COLO668 (cell line): ENCODE data around the gene SLC24A3.

Experiments used
- DNase-seq: peaks from one replicate; lab custom pipeline; 2025; ENCODE audit not compliant: unreplicated experiment; lab: John Stamatoyannopoulos, UW

SLC24A3 gene

GRCh38 chr20:19380211-19380610 is 167.8 kb downstream of the SLC24A3 start:
- no peak for DNase-seq

- DNase-seq: no peak
These were observed 169.5 kb downstream of the SLC24A3 start for GRCh38 chr20:19381947-19382346.

- DNase-seq: no peak
These were observed 170.2 kb downstream of the SLC24A3 start for GRCh38 chr20:19382386-19383340.

GRCh38 chr20:19384940-19385339 is 172.5 kb downstream of the SLC24A3 start:
- no peak for DNase-seq

- no peak for DNase-seq
These were observed 174.8 kb downstream of the SLC24A3 start for GRCh38 chr20:19387251-19387650.

GRCh38 chr20:19392344-19393130 is 180.1 kb downstream of the SLC24A3 start:
- no peak for DNase-seq

GRCh38 chr20:19396460-19397081 is 184.1 kb downstream of the SLC24A3 start:
- no peak for DNase-seq

- DNase-seq: no peak
These were observed 184.8 kb downstream of the SLC24A3 start for GRCh38 chr20:19397226-19397625.

GRCh38 chr20:19397666-19398065 is 185.2 kb downstream of the SLC24A3 start:
- no peak for DNase-seq

- no peak for DNase-seq
These were observed 188.7 kb downstream of the SLC24A3 start for GRCh38 chr20:19401096-19401495.

- no peak for DNase-seq
These were observed 191.1 kb downstream of the SLC24A3 start for GRCh38 chr20:19403549-19403948.

- DNase-seq: no peak
These were observed 192.4 kb downstream of the SLC24A3 start for GRCh38 chr20:19404826-19405225.

- DNase-seq: no peak
These were observed 193.5 kb downstream of the SLC24A3 start for GRCh38 chr20:19405958-19406357.

GRCh38 chr20:19406381-19406780 is 193.9 kb downstream of the SLC24A3 start:
- DNase-seq: no peak

GRCh38 chr20:19407196-19407595 is 194.8 kb downstream of the SLC24A3 start:
- DNase-seq: no peak

GRCh38 chr20:19407736-19408135 is 195.3 kb downstream of the SLC24A3 start:
- DNase-seq: no peak

- DNase-seq: no peak
These were observed 196.5 kb downstream of the SLC24A3 start for GRCh38 chr20:19408971-19409370.

- DNase-seq: no peak
These were observed 199.4 kb downstream of the SLC24A3 start for GRCh38 chr20:19411811-19412210.

- DNase-seq: no peak
These were observed 199.8 kb downstream of the SLC24A3 start for GRCh38 chr20:19412254-19412653.

GRCh38 chr20:19414600-19414999 is 202.2 kb downstream of the SLC24A3 start:
- no peak for DNase-seq

- no peak for DNase-seq
These were observed 203.3 kb downstream of the SLC24A3 start for GRCh38 chr20:19415786-19416185.
